NB4 (cell line): ENCODE measurements around the gene SUPT20H.

ENCODE experiments used
- POLR2A ChIP-seq: IDR thresholded peaks from 2 replicates; pipeline ENCODE4 v1.6.1; 2011; ENCODE audit warnings: mild to moderate bottlenecking; ENCODE audit not compliant: insufficient read length; ENCODE audit errors: extremely low read depth
- TF ChIP-seq, protein P1 (sequence below): IDR thresholded peaks from one replicate; pipeline ENCODE4 v1.5.1; 2012; ENCODE audit warnings: low read depth, low read length

DNA sequence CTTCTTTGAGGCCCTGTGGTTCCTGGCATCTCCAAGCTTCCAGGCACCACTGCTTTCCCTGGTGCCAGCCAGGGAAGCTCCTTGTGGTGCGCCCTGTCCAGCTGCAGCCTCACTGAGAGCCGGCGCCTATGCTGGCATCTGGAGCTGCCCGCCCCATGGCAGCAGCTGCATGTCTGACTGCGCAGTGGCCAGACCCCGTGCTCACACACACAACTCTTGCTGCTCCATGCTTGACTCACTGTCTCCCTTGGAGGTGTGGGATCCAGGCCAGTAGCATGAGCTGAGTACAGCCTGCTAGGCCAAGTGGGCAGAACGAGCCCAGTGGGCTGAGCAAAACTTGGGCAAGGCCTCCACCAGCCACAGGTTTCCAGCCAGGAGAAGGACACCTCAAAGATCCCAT lies 11.5 kb upstream of the SUPT20H start:
- TF ChIP-seq, protein P1, sequence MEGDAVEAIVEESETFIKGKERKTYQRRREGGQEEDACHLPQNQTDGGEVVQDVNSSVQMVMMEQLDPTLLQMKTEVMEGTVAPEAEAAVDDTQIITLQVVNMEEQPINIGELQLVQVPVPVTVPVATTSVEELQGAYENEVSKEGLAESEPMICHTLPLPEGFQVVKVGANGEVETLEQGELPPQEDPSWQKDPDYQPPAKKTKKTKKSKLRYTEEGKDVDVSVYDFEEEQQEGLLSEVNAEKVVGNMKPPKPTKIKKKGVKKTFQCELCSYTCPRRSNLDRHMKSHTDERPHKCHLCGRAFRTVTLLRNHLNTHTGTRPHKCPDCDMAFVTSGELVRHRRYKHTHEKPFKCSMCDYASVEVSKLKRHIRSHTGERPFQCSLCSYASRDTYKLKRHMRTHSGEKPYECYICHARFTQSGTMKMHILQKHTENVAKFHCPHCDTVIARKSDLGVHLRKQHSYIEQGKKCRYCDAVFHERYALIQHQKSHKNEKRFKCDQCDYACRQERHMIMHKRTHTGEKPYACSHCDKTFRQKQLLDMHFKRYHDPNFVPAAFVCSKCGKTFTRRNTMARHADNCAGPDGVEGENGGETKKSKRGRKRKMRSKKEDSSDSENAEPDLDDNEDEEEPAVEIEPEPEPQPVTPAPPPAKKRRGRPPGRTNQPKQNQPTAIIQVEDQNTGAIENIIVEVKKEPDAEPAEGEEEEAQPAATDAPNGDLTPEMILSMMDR, result no peak
- no peak for TF ChIP-seq POLR2A
